ENCODE results near the gene CASP8AP2. TPM values are rescaled to one million over a fixed set of nuclear protein-coding genes. Genes with fewer than 3 reads are reported as not detected.
"Not testable (repeated sequence)": the region's sequence is repeated elsewhere in the genome, so short reads cannot be mapped to it uniquely, and the experiment has no call there.

CASP8AP2 gene
- total RNA-seq, 4 donors from 2014 or later: 7.8 to 14.2 (median 11.6) TPM

DNA sequence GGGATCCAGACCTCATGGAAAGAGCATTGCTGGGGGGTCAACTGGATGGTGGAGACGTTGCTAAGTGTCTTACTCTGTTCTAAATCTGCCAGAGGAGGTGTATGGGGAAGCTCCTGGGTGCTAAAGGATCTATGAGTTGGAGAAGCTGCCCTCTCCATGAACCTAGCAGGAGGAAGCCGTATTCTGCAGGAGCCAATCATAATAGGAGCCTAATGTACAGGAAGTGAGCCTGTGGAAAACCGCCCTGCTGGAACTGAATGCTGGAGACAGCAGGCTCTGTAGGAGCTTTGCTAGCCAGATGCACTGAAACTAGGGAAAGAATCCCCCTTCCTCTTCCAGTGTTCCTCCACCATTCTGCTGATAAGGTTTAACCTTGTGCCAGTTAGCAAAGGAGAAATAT lies 10.9 kb downstream of the CASP8AP2 start:
- intact Hi-C loops (cut with DNase I; ENCODE audit: low total_unique reads) (no loop called here), in situ Hi-C loops (cut with MboI; ENCODE audit: low sequenced_read_pairs in 4 of 4) (no loop called here)
- TF ChIP-seq, protein P1, sequence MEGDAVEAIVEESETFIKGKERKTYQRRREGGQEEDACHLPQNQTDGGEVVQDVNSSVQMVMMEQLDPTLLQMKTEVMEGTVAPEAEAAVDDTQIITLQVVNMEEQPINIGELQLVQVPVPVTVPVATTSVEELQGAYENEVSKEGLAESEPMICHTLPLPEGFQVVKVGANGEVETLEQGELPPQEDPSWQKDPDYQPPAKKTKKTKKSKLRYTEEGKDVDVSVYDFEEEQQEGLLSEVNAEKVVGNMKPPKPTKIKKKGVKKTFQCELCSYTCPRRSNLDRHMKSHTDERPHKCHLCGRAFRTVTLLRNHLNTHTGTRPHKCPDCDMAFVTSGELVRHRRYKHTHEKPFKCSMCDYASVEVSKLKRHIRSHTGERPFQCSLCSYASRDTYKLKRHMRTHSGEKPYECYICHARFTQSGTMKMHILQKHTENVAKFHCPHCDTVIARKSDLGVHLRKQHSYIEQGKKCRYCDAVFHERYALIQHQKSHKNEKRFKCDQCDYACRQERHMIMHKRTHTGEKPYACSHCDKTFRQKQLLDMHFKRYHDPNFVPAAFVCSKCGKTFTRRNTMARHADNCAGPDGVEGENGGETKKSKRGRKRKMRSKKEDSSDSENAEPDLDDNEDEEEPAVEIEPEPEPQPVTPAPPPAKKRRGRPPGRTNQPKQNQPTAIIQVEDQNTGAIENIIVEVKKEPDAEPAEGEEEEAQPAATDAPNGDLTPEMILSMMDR (IDR thresholded peaks at IDR 0.05 in 4 of 5, conservative IDR thresholded peaks at IDR 0.05 in 1 of 5): no peak
- no peaks in the 10 kb centered on the region for H3K27me3 ChIP-seq
- ATAC-seq (no peak), DNase-seq (no peak)
- H3K4me3 ChIP-seq: no peak overlapping the region
- peaks cover 12 to 17% of the 10 kb centered on the region in 2 donors for H3K4me1 ChIP-seq
- H3K27ac ChIP-seq: no peak overlapping the region
- no peaks in the 10 kb centered on the region for H3K9me3 ChIP-seq
- H3K36me3 ChIP-seq: no peaks in the 10 kb centered on the region

DNA sequence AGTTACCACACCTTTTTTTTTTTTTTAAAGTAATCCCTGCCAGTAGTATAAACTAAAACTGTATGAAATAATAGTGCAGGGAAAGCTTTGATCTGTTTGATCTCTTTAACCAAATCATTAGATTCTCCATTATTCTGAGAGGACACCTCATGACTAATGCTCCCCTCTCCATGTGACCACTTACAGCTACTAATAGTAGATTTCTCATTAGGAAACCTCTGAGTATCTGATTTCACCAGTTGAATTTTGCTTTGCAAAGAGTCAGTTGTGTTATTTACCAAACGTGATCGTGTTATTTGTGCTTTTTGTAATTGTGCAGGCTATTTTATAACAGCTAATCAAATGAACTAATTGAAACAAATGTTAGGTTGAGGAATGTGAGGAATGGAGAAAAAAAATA lies 12.5 kb downstream of the CASP8AP2 start:
- H3K4me1 ChIP-seq: peaks cover 12 to 17% of the 10 kb centered on the region in 2 donors
- peaks cover 0 to 3% of the 10 kb centered on the region in 2 donors for H3K36me3 ChIP-seq
- H3K27ac ChIP-seq: peak overlapping the region in 2 of 4 donors; percentile 18 to 21
- in situ Hi-C loops (cut with MboI; ENCODE audit: low sequenced_read_pairs in 4 of 4): no loop called here
- TF ChIP-seq, protein P1 (IDR thresholded peaks at IDR 0.05 in 4 of 5, conservative IDR thresholded peaks at IDR 0.05 in 1 of 5): no peak
- no peak for TF ChIP-seq POLR2A (IDR thresholded peaks at IDR 0.05)
- H3K4me3 ChIP-seq: no peak overlapping the region
- DNase-seq (no peak), ATAC-seq (peak in 1 of 2 donors; percentile 69)
- H3K9me3 ChIP-seq: no peaks in the 10 kb centered on the region
- no peaks in the 10 kb centered on the region for H3K27me3 ChIP-seq
- intact Hi-C loops (cut with DNase I; ENCODE audit: low total_unique reads): no loop called here

DNA sequence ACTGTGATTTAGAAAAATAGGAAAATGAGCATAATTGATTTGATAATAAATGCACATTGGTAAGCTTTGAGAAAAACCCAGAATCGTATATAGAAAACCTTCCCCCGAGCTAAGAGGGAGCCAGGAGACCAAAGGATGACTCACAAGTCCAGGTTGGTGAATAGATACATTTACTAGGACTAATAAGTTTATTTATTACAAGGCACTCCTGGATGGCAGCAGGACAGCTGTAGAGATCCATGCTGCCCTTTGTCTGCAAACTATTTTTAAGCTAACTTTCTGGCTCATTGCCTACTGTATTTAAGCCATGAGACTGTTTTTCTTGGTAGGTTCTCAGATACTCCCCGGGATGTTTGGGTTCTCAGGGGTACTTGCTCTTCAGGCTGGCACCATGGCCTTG lies 13.4 kb downstream of the CASP8AP2 start:
- intact Hi-C loops (cut with DNase I; ENCODE audit: low total_unique reads) (no loop called here), in situ Hi-C loops (cut with MboI; ENCODE audit: low sequenced_read_pairs in 4 of 4) (no loop called here)
- DNase-seq (no peak), ATAC-seq (peak in 1 of 2 donors; percentile 50)
- Histone ChIP-seq H3K4me1 (peaks cover 12 to 17% of the 10 kb centered on the region in 2 donors), H3K9me3 (no peaks in the 10 kb centered on the region), H3K36me3 (peaks cover 0 to 3% of the 10 kb centered on the region in 2 donors), H3K4me3 (no peak overlapping the region), H3K27me3 (no peaks in the 10 kb centered on the region), H3K27ac (peak overlapping the region; percentile 1 to 33 (median 24))
- TF ChIP-seq, protein P1 (IDR thresholded peaks at IDR 0.05 in 4 of 5, conservative IDR thresholded peaks at IDR 0.05 in 1 of 5): no peak
- TF ChIP-seq POLR2A (IDR thresholded peaks at IDR 0.05): no peak

DNA sequence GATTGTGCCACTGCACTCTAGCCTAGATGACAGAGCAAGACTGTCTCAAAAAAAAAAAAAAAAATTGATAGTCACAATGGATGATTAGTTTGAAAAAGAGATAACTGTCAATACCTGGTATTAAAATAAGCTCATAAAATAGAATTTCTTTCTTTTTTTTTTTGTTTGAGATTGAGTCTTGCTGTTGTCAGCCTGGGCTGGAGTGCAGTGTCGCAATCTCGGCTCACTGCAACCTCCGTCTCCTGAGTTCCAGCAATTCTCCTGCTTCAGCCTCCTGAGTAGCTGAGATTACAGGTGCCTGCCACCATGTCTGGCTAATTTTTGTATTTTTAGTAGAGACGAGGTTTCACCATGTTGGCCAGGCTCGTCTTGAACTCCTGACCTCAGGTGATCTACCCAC lies 17.8 kb downstream of the CASP8AP2 start:
- intact Hi-C loops (cut with DNase I; ENCODE audit: low total_unique reads); H3K27ac ChIP-seq; H3K4me1 ChIP-seq; in situ Hi-C loops (cut with MboI; ENCODE audit: low sequenced_read_pairs in 4 of 4); H3K27me3 ChIP-seq; H3K36me3 ChIP-seq; H3K9me3 ChIP-seq; H3K4me3 ChIP-seq; ATAC-seq; DNase-seq: not testable (repeated sequence)

DNA sequence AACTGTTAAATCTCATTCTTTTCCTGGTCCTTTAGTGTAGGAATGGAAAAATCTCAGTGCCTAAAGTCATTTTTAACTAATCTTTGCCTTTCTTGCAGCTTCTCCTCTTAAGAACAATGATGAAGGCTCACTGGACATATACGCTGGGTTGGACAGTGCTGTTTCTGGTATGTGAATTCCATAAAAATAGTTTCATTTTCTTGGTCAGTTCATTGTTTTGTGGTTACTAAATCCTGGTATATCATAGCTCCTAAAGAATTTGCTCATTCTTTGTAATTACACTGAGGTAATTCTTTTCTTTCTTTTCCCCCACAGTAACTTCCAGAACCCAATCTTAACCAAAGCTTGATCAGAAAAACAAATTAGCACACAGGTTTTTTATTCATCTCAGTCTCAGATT lies 23.4 kb downstream of the CASP8AP2 start:
- no peak for ATAC-seq
- Histone ChIP-seq H3K27me3 (no peaks in the 10 kb centered on the region), H3K27ac (no peak overlapping the region), H3K4me3 (no peak overlapping the region), H3K9me3 (no peaks in the 10 kb centered on the region), H3K36me3 (peaks cover 6 to 43% of the 10 kb centered on the region in 2 donors), H3K4me1 (no peaks in the 10 kb centered on the region)
- DNase-seq: no peak
- TF ChIP-seq POLR2A (IDR thresholded peaks at IDR 0.05): no peak
- TF ChIP-seq, protein P1 (IDR thresholded peaks at IDR 0.05 in 4 of 5, conservative IDR thresholded peaks at IDR 0.05 in 1 of 5): no peak
- in situ Hi-C loops (cut with MboI; ENCODE audit: low sequenced_read_pairs in 4 of 4): no loop called here
- intact Hi-C loops (cut with DNase I; ENCODE audit: low total_unique reads): no loop called here
